ENCODE results near the gene C5orf34. TPM values are rescaled to one million over a fixed set of nuclear protein-coding genes. Genes with fewer than 3 reads are reported as not detected.

C5orf34 gene
- total and polyA plus RNA-seq, 9 of the 15 experiments (the other 6 are each of a cell fraction or from before 2014, with no cell fraction given): 13.2 to 32.6 (median 20.7) TPM

GRCh38 chr5:43514816-43515677, at the start of gene C5orf34 (continued):
- TF ChIP-seq ZNF592 (IDR thresholded peaks at IDR 0.05): no peak
- TF ChIP-seq PRPF4 (IDR thresholded peaks at IDR 0.05; ENCODE audit: insufficient read depth, low read depth, low read length, poor library complexity, severe bottlenecking): no peak
- no peak for TF ChIP-seq GTF3C2 (IDR thresholded peaks at IDR 0.05; ENCODE audit: borderline replicate concordance, extremely low read depth, insufficient read length)
- TF ChIP-seq NR0B1 (IDR thresholded peaks at IDR 0.05; ENCODE audit: partially characterized antibody): no peak
- no peak for TF ChIP-seq EWSR1 (IDR thresholded peaks at IDR 0.05; ENCODE audit: borderline replicate concordance, low read depth, partially characterized antibody)
- peak; percentile 76 to 88 for TF ChIP-seq KDM1A (IDR thresholded peaks at IDR 0.05)
- TF ChIP-seq NFE2 (IDR thresholded peaks at IDR 0.05; ENCODE audit: low read depth): no peak
- TF ChIP-seq TFE3 (CRISPR knock-in tag; IDR thresholded peaks at IDR 0.05): no peak
- TF ChIP-seq CHD2 (IDR thresholded peaks at IDR 0.05; ENCODE audit: low read depth, low read length): no peak
- no peak for TF ChIP-seq ARID2 (IDR thresholded peaks at IDR 0.05)
- TF ChIP-seq GATAD2B (IDR thresholded peaks at IDR 0.05; ENCODE audit: borderline replicate concordance): peak; percentile 30; the same call in 1 of the 2 replicates
- no peak for TF ChIP-seq ZKSCAN1 (IDR thresholded peaks at IDR 0.05; ENCODE audit: low read depth, low read length)
- TF ChIP-seq ETV6 (IDR thresholded peaks at IDR 0.05; ENCODE audit: borderline replicate concordance in 1 of 2, low read depth in 2 of 2, low read length in 1 of 2): 0 out of 4 replicates have a peak, but pooled peaks of 1 of the 2 experiments have one; percentile 44
- no peak for TF ChIP-seq ETV6 (CRISPR knock-in tag; IDR thresholded peaks at IDR 0.05; ENCODE audit: borderline replicate concordance)

Measured in K562 (cell line).